ENCODE results near the gene AP4B1. TPM values are rescaled to one million over a fixed set of nuclear protein-coding genes. Genes with fewer than 3 reads are reported as not detected.

AP4B1 gene
- total and polyA plus RNA-seq, 2 donors from 2014 or later = 8.7 to 21.7 TPM

GRCh38 chr1:113946112-113946511 lies 41.5 kb upstream of the AP4B1 start:
- H3K36me3 ChIP-seq (ENCODE audit: control insufficient read depth in 2 of 3, insufficient read depth in 3 of 3, low read length in 3 of 3) = peaks cover 2 to 4% (median 3%) of the 10 kb centered on the region in 3 donors
- H3K4me3 ChIP-seq (ENCODE audit: low read length in 3 of 3) = no peak overlapping the region
- DNase-seq = no peak
- TF ChIP-seq CTCF (IDR thresholded peaks at IDR 0.05; ENCODE audit: borderline replicate concordance, extremely low read depth, insufficient read depth) = no peak
- no peaks in the 10 kb centered on the region for H3K9me3 ChIP-seq (ENCODE audit: control insufficient read depth in 2 of 3, insufficient read depth in 1 of 3, low read length in 3 of 3)
- no peaks in the 10 kb centered on the region for H3K27me3 ChIP-seq (ENCODE audit: control insufficient read depth, insufficient read depth, low read length)
- H3K4me1 ChIP-seq (ENCODE audit: control insufficient read depth in 2 of 3, insufficient read depth in 2 of 3, low read depth in 1 of 3, low read length in 3 of 3) = peaks cover 0 to 10% (median 10%) of the 10 kb centered on the region in 3 donors
- H3K9ac ChIP-seq (ENCODE audit: low read length in 3 of 3) = no peak overlapping the region
- intact Hi-C loops (cut with DNase I) = no loop called here
- FAIRE-seq = no peak
- H3K27ac ChIP-seq (ENCODE audit: low read depth in 2 of 2, low read length in 2 of 2) = no peak overlapping the region

GRCh38 chr1:113945329-113945728 lies 40.7 kb upstream of the AP4B1 start:
- no peak overlapping the region for H3K4me3 ChIP-seq (ENCODE audit: low read length in 3 of 3)
- no peaks in the 10 kb centered on the region for H3K9me3 ChIP-seq (ENCODE audit: control insufficient read depth in 2 of 3, insufficient read depth in 1 of 3, low read length in 3 of 3)
- H3K27ac ChIP-seq (ENCODE audit: low read depth in 2 of 2, low read length in 2 of 2) = no peak overlapping the region
- TF ChIP-seq CTCF (IDR thresholded peaks at IDR 0.05; ENCODE audit: borderline replicate concordance, extremely low read depth, insufficient read depth) = no peak
- DNase-seq (no peak), FAIRE-seq (no peak)
- peaks cover 6 to 8% (median 6%) of the 10 kb centered on the region in 3 donors for H3K36me3 ChIP-seq (ENCODE audit: control insufficient read depth in 2 of 3, insufficient read depth in 3 of 3, low read length in 3 of 3)
- intact Hi-C loops (cut with DNase I) = no loop called here
- no peaks in the 10 kb centered on the region for H3K27me3 ChIP-seq (ENCODE audit: control insufficient read depth, insufficient read depth, low read length)
- H3K9ac ChIP-seq (ENCODE audit: low read length in 3 of 3) = no peak overlapping the region
- peaks cover 0 to 10% (median 10%) of the 10 kb centered on the region in 3 donors for H3K4me1 ChIP-seq (ENCODE audit: control insufficient read depth in 2 of 3, insufficient read depth in 2 of 3, low read depth in 1 of 3, low read length in 3 of 3)

GRCh38 chr1:113943028-113943811 lies 38.6 kb upstream of the AP4B1 start:
- DNase-seq (no peak), FAIRE-seq (no peak)
- intact Hi-C loops (cut with DNase I) = no loop called here
- Histone ChIP-seq H3K27me3 (ENCODE audit: control insufficient read depth, insufficient read depth, low read length) (no peaks in the 10 kb centered on the region), H3K4me3 (ENCODE audit: low read length in 3 of 3) (no peak overlapping the region), H3K4me1 (ENCODE audit: control insufficient read depth in 2 of 3, insufficient read depth in 2 of 3, low read depth in 1 of 3, low read length in 3 of 3) (peaks cover 0 to 10% (median 10%) of the 10 kb centered on the region in 3 donors), H3K9me3 (ENCODE audit: control insufficient read depth in 2 of 3, insufficient read depth in 1 of 3, low read length in 3 of 3) (no peaks in the 10 kb centered on the region), H3K27ac (ENCODE audit: low read depth in 2 of 2, low read length in 2 of 2) (no peak overlapping the region), H3K9ac (ENCODE audit: low read length in 3 of 3) (no peak overlapping the region), H3K36me3 (ENCODE audit: control insufficient read depth in 2 of 3, insufficient read depth in 3 of 3, low read length in 3 of 3) (peaks cover 6 to 9% (median 6%) of the 10 kb centered on the region in 3 donors)
- no peak for TF ChIP-seq CTCF (IDR thresholded peaks at IDR 0.05; ENCODE audit: borderline replicate concordance, extremely low read depth, insufficient read depth)

Measured in kidney (tissue), 14 donors.